NCI-H1092 (cell line): ENCODE results near the gene TMEM140.
"Not testable (repeated sequence)": the region's sequence is repeated elsewhere in the genome, so short reads cannot be mapped to it uniquely, and the experiment has no call there.

Source experiments
- DNase-seq: peaks from one replicate; lab custom pipeline; 2025; lab: John Stamatoyannopoulos, UW

TMEM140 gene

GRCh38 chr7:135195156-135195555 lies 47.3 kb downstream of the TMEM140 start:
- no peak for DNase-seq

GRCh38 chr7:135195968-135196629 lies 48.2 kb downstream of the TMEM140 start:
- no peak for DNase-seq

GRCh38 chr7:135197343-135197742 lies 49.5 kb downstream of the TMEM140 start:
- DNase-seq, result no peak

DNA sequence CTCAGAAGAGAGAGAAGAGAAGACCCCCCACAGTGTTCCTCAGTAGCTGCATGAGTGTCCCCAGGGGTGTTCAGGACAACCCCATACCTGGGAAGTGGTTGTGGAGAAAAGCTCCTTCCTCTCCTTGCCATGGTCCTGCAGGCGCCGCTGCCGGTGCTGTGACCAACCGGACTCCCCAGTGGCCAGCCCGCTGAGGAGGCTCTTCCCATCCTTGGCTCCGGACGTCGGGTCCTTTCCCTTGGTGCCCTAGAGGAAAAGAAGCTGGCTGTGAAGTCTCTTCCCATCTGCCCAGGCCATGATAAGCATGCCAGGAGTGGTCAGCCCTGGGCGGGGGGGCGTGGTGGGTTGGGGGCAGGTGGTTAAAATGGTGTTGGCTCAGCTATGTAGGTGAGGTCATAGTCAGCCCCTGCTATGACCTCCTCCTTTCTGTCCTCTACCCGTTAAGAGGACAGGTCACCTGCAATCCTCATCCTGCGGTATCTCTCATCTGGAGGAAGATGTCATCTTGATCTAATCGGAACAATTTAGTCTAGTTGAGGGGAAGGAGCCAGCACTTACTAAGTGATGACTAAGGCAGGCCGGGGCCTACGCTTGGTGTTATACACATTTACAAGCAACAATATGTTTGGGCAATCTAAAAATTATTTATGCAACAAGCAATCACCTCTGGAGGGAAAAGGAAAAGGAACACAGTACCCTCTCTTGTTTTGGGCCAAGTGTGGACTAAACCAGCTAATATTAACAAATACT lies 50.2 kb downstream of the TMEM140 start:
- DNase-seq, result no peak

DNA sequence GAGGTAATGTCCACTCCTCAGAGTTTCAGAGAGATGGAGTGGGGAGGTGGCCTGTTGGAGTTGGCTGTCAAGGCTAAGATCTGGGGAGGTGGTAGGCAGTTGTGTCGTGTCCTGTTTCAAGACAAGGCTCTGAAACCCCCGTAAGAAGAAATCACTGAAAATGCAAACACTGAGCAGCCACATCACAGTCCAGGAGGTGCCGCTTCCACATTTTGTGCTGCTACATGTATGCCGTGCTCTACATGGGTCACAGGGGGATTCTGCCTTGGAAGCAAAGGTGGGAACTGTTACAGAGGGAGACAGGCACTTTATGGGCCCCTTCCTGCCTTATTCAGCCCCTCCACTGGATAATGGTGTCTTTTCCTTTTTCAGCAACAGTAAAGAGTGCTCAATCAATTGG lies 51.6 kb downstream of the TMEM140 start:
- DNase-seq, result no peak

GRCh38 chr7:135200821-135201331 lies 53.0 kb downstream of the TMEM140 start:
- no peak for DNase-seq

DNA sequence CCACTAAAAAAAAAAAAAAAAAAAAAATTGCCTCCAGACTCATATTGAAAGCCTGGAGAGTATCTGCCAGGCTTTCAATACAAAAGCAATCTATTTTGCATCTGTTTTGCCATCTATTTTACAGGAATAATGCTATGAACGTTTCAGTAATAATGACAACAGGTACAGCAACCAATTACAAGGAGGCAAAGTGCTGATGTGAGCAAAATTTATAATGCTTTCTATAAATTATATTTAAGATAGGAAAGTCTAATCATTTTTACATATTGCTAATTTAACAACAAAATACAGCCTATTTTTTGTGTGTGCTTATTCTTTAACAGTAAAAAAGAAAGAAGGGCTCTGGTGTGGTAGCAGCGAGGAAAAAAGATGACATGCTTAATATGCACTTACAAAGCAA lies 53.5 kb downstream of the TMEM140 start:
- no peak for DNase-seq

- no peak for DNase-seq
Observed at GRCh38 chr7:135204341-135204749, 56.5 kb downstream of the TMEM140 start.

DNA sequence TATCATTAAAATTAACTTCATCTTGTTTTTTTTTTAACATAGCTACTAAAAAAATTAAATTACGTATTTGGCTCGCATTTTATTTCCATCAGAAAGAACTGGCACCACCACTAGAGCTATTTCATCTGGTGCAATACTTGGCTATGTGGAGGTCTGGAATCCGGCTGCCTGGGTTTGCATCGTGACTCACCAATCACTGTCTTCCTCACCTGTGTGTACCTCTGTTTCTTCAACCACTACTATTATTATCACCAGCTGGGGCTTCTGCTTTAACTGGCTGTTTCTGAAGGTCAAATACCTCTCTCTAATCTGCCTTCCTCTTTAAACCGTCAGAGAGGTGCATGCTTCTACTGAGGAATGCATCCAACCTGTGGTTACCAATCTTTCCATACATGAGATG lies 57.0 kb downstream of the TMEM140 start:
- no peak for DNase-seq

DNA sequence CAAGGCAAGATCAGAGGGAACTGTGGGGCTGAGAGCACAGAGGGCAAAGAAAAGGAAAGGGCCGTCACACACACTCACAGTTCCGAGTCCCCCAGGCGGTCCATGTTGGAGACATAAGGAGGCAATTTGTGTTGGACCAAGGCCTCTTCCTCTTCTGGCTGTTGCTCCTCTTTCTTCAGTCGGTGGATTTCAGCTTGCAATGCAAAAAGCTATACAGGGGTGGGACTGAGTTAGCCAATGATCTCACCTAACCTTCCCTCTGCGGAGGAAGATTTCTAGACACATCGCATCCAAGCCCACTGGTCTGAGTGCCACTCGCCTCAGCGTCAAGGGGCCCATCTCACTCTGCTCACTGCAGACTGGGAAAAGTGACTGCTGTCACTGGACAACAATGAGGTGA lies 58.0 kb downstream of the TMEM140 start:
- no peak for DNase-seq

GRCh38 chr7:135206941-135207391 lies 59.1 kb downstream of the TMEM140 start:
- DNase-seq, result no peak

GRCh38 chr7:135207406-135208101 lies 59.7 kb downstream of the TMEM140 start:
- DNase-seq, result no peak

DNA sequence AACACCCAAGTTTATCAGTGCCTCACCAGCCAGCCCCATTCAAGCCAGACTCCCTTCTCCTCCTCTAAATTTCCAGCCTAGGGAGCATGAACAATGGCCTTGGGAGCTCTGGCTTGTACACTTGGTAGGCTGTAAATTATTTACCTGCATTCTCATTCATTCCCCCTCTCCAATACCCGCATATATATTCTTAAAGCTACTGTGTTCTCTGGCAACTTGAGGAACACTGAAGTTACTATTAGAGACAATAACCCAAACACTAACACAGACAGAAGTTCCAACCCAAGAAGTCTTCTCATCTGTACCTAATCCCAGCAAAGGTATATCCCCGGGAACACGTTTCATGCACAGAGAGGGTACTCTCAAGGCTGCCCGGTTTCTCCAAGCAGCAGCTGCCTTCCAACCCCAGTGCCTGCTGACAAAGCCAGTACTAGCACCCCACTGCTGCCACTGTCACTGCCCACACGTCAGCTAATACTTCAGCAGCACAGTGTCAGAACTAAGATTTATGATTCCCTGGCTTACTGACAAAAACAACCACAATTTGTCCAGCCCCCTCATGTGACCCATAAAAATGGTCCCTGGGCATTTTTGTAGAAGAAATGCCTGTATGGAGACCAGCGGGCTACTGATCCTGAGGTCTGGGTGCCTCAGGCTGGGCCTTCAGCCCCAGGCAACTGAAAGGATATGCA lies 60.4 kb downstream of the TMEM140 start:
- DNase-seq, result no peak

DNA sequence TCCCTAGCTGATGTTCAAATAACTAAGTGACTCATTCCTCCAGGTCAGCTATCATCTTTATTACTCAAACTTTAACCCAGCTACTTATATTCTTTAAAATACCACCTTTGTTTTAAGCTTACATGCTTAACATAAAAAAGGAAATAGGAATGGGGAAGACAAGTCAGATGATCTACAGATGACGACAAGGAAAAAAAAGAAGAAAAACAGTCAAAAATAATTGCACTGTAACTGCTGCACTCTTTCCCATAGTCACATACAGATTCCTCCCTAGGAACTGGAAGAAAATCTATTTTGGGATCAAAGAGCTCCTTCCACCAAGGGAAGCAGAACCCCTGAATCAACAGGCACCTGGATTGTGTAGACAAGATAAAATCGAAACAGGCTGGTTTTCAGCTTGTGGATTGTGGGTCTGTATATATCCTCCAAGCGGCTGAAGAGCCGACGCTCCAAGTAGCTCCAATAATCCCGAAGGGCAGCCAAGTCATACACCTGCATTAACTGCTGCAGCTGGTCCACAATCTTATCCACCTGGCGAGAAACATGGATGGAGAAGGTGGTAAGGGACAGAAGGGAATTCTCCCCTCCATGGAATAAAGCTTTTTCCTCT lies 61.5 kb downstream of the TMEM140 start:
- no peak for DNase-seq

DNA sequence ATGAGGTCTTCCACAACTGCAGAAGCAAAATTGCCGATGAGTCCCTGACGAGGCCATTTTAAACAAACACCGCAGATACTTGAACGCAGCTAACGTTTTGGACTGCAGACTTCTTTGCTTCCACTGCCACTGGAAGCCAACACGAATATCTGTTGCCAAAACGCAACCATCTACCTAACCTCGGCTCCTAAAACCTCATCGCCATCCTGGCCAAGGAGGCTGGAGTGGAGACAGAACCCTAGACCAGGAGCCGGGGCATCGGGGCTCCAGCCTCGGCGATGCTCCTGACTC lies 63.0 kb downstream of the TMEM140 start:
- peak; percentile 54 for DNase-seq

DNA sequence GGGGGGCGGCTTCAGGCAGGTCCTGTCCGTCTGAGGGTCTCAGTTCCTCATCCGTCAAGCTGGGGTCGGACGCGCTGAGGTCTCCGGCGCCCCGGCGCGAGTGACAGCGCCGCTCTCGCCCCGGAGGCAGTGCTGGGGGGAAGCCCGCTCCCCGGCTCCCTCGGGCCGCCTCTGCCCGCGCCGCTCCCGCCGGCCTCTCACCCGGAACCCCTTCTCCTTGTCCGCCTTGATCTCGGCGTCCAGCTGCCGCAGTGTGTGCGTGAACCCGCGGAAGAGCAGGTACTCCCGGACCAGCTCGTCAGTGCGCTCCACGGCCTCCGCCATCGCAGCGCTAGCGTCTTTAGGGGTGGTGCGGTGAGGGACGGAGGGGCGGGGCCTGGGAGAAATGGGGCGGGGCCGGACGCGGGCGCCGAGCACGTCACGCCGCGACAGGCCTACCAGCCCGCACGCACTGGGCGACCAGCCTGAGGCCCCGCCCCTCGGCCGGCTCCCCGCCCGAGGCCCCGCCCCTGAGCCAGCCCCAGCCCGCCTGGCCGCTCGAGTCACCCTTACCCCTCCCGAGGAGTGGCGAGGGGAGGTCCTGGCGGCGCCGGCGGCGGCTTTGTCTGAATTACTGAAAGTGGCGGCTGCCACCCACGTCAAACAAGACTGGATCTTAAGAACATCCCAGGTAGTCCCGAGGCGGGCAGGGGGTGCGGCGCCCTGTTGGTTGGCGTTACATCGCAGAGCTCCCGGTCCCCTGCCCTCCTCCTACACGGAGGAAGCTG lies 63.5 kb downstream of the TMEM140 start, which contains the start of gene WDR91:
TSS of gene WDR91 (minus strand) at position 348 of the 767 bp plus-strand sequence. CDS start at position 324, 24 bp downstream.
- DNase-seq, result peak; percentile 91

- DNase-seq, result not testable (repeated sequence)
Observed at GRCh38 chr7:135211946-135212685, 64.2 kb downstream of the TMEM140 start.

DNA sequence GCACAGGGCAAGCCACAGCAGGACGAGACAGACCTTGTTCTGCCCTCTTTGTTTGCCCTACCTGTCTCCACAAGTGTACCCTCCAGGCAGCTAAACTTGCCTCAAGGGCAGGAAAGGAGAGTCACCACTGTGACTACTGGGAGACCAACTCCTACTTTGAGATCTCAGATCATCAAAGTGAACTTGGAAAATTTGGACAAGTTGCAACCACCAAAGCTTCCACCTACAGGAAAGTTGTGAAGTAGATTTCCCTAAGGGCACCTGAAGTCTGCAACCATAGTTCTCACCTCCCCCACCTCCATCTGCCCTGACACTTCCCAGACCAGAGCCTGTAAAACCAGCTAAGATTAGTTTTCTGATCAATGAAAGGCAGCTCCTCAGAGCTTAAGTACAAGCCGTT lies 66.0 kb downstream of the TMEM140 start:
- DNase-seq, result no peak

GRCh38 chr7:135215180-135215579 lies 67.3 kb downstream of the TMEM140 start:
- no peak for DNase-seq

- no peak for DNase-seq
Observed at GRCh38 chr7:135215698-135216097, 67.8 kb downstream of the TMEM140 start.
